Skeletal muscle satellite cell (primary cell): ENCODE data around the gene RAB8A.
"Not testable (repeated sequence)": the region's sequence is repeated elsewhere in the genome, so short reads cannot be mapped to it uniquely, and the experiment has no call there.

Source experiments
- H3K27me3 ChIP-seq: 2 replicates; pipeline ENCODE4 v1.7.0; 2013; ENCODE audit warnings: low read length; ENCODE audit not compliant: control insufficient read depth, insufficient read depth
- H3K36me3 ChIP-seq: 2 replicates; pipeline ENCODE4 v1.7.0; 2013; ENCODE audit warnings: mild to moderate bottlenecking, control low read depth, low read length; ENCODE audit not compliant: insufficient read depth
- H3K4me1 ChIP-seq: 2 replicates; pipeline ENCODE4 v1.7.0; 2013; ENCODE audit warnings: low read length; ENCODE audit not compliant: control insufficient read depth, insufficient read depth
- H3K4me2 ChIP-seq: 2 replicates; pipeline ENCODE4 v1.7.0; 2013; ENCODE audit warnings: mild to moderate bottlenecking, low read length
- H3K4me3 ChIP-seq: 2 replicates; pipeline ENCODE4 v1.7.0; 2013; ENCODE audit warnings: low read length
- H3K9ac ChIP-seq: 2 replicates; pipeline ENCODE4 v1.7.0; 2013; ENCODE audit warnings: mild to moderate bottlenecking, low read depth, low read length, moderate library complexity
- H3K9me3 ChIP-seq: replicated peaks from 2 replicates; pipeline ENCODE4 v1.7.0; 2013; ENCODE audit warnings: mild to moderate bottlenecking, control low read depth, low read length

The RAB8A gene

GRCh38 chr19:16085115-16085514 lies 26.6 kb upstream of the RAB8A start:
- no peak overlapping the region for H3K4me3 ChIP-seq
- H3K9ac ChIP-seq: no peak overlapping the region
- H3K4me1 ChIP-seq: peaks cover 40% of the 10 kb centered on the region
- H3K27me3 ChIP-seq: no peaks in the 10 kb centered on the region
- H3K36me3 ChIP-seq: peaks cover 96% of the 10 kb centered on the region
- H3K4me2 ChIP-seq: no peak overlapping the region
- H3K9me3 ChIP-seq: no peaks in the 10 kb centered on the region

- peaks cover 23% of the 10 kb centered on the region for H3K4me1 ChIP-seq
- H3K9me3 ChIP-seq, H3K9ac ChIP-seq, H3K27me3 ChIP-seq, H3K4me2 ChIP-seq, H3K4me3 ChIP-seq: not testable (repeated sequence)
- peaks cover 96% of the 10 kb centered on the region for H3K36me3 ChIP-seq
These were observed 24.3 kb upstream of the RAB8A start for GRCh38 chr19:16087404-16087803.

GRCh38 chr19:16087940-16088339 lies 23.7 kb upstream of the RAB8A start:
- Histone ChIP-seq H3K4me1 (peaks cover 18% of the 10 kb centered on the region), H3K9ac (no peak overlapping the region), H3K4me3 (no peak overlapping the region)

GRCh38 chr19:16088351-16089009 lies 23.2 kb upstream of the RAB8A start:
- Histone ChIP-seq H3K27me3 (no peaks in the 10 kb centered on the region), H3K9me3 (no peaks in the 10 kb centered on the region), H3K36me3 (peaks cover 96% of the 10 kb centered on the region), H3K4me2 (no peak overlapping the region), H3K4me1 (peaks cover 16% of the 10 kb centered on the region), H3K9ac (no peak overlapping the region), H3K4me3 (no peak overlapping the region)

More at GRCh38 chr19:16087940-16088339, 23.7 kb upstream of the RAB8A start:
- H3K36me3 ChIP-seq: peaks cover 96% of the 10 kb centered on the region
- H3K27me3 ChIP-seq: no peaks in the 10 kb centered on the region
- H3K9me3 ChIP-seq: no peaks in the 10 kb centered on the region
- no peak overlapping the region for H3K4me2 ChIP-seq

- peaks cover 13% of the 10 kb centered on the region for H3K4me1 ChIP-seq
- H3K36me3 ChIP-seq: peaks cover 94% of the 10 kb centered on the region
- H3K4me3 ChIP-seq: no peak overlapping the region
- no peak overlapping the region for H3K4me2 ChIP-seq
- H3K9ac ChIP-seq: no peak overlapping the region
- no peaks in the 10 kb centered on the region for H3K27me3 ChIP-seq
- H3K9me3 ChIP-seq: no peaks in the 10 kb centered on the region
These were observed 22.5 kb upstream of the RAB8A start for GRCh38 chr19:16089010-16089846.

- peaks cover 94% of the 10 kb centered on the region for H3K36me3 ChIP-seq
- H3K9me3 ChIP-seq: no peaks in the 10 kb centered on the region
- peaks cover 4% of the 10 kb centered on the region for H3K4me1 ChIP-seq
- H3K27me3 ChIP-seq: no peaks in the 10 kb centered on the region
- no peak overlapping the region for H3K9ac ChIP-seq
- no peak overlapping the region for H3K4me2 ChIP-seq
- H3K4me3 ChIP-seq: no peak overlapping the region
These were observed 19.9 kb upstream of the RAB8A start for GRCh38 chr19:16091546-16092475.

GRCh38 chr19:16094360-16095070 lies 17.2 kb upstream of the RAB8A start:
- Histone ChIP-seq H3K9me3 (no peaks in the 10 kb centered on the region), H3K4me1 (no peaks in the 10 kb centered on the region), H3K36me3 (peaks cover 94% of the 10 kb centered on the region), H3K4me2 (no peak overlapping the region), H3K9ac (no peak overlapping the region), H3K27me3 (no peaks in the 10 kb centered on the region), H3K4me3 (no peak overlapping the region)

- no peaks in the 10 kb centered on the region for H3K4me1 ChIP-seq
- no peaks in the 10 kb centered on the region for H3K27me3 ChIP-seq
- H3K4me2 ChIP-seq: no peak overlapping the region
- H3K4me3 ChIP-seq: no peak overlapping the region
- no peak overlapping the region for H3K9ac ChIP-seq
- peaks cover 94% of the 10 kb centered on the region for H3K36me3 ChIP-seq
- H3K9me3 ChIP-seq: no peaks in the 10 kb centered on the region
These were observed 16.6 kb upstream of the RAB8A start for GRCh38 chr19:16095071-16095571.

GRCh38 chr19:16096280-16096855 lies 15.3 kb upstream of the RAB8A start:
- Histone ChIP-seq H3K4me1 (no peaks in the 10 kb centered on the region), H3K27me3 (no peaks in the 10 kb centered on the region), H3K4me3 (no peak overlapping the region), H3K9me3 (no peaks in the 10 kb centered on the region), H3K4me2 (no peak overlapping the region), H3K36me3 (peaks cover 95% of the 10 kb centered on the region), H3K9ac (no peak overlapping the region)

GRCh38 chr19:16098416-16098768 lies 13.3 kb upstream of the RAB8A start:
- H3K9me3 ChIP-seq: no peaks in the 10 kb centered on the region

More at GRCh38 chr19:16098416-16098768, 13.3 kb upstream of the RAB8A start:
- Histone ChIP-seq H3K4me2 (no peak overlapping the region), H3K4me3 (no peak overlapping the region), H3K4me1 (no peaks in the 10 kb centered on the region), H3K36me3 (peaks cover 95% of the 10 kb centered on the region), H3K27me3 (no peaks in the 10 kb centered on the region), H3K9ac (no peak overlapping the region)
